Stimulated activated CD8-positive, alpha-beta memory T cell treated with anti-CD3 and anti-CD28 coated beads, Interleukin-4, amount 100 ng/mL, for 24 hours (primary cell): Measurements from ENCODE around the gene HECW1.
"Not testable (repeated sequence)": the region's sequence is repeated elsewhere in the genome, so short reads cannot be mapped to it uniquely, and the experiment has no call there.

ENCODE experiments used
- DNase-seq: peaks from one replicate; pipeline ENCODE4 v3.0.0-alpha.2; 2020; ENCODE audit warnings: low read depth

The HECW1 gene

GRCh38 chr7:43112941-43113621 is 634 bp downstream of the HECW1 start:
- DNase-seq, result no peak

- no peak for DNase-seq
Observed at GRCh38 chr7:43113622-43114457, 1.4 kb downstream of the HECW1 start.

GRCh38 chr7:43114458-43114780 is 2.0 kb downstream of the HECW1 start:
- DNase-seq, result no peak

GRCh38 chr7:43116451-43116850 is 4.0 kb downstream of the HECW1 start:
- no peak for DNase-seq

- DNase-seq, result no peak
Observed at GRCh38 chr7:43117095-43117494, 4.6 kb downstream of the HECW1 start.

GRCh38 chr7:43117861-43118260 is 5.4 kb downstream of the HECW1 start:
- DNase-seq, result no peak

- no peak for DNase-seq
Observed at GRCh38 chr7:43118313-43118712, 5.9 kb downstream of the HECW1 start.

- no peak for DNase-seq
Observed at GRCh38 chr7:43119371-43120075, 7.1 kb downstream of the HECW1 start.

- DNase-seq, result no peak
Observed at GRCh38 chr7:43121973-43122372, 9.5 kb downstream of the HECW1 start.

- no peak for DNase-seq
Observed at GRCh38 chr7:43123457-43123856, 11.0 kb downstream of the HECW1 start.

GRCh38 chr7:43124388-43124787 is 11.9 kb downstream of the HECW1 start:
- DNase-seq, result no peak

GRCh38 chr7:43130347-43130746 is 17.9 kb downstream of the HECW1 start:
- no peak for DNase-seq

GRCh38 chr7:43135129-43135528 is 22.7 kb downstream of the HECW1 start:
- DNase-seq, result no peak

- no peak for DNase-seq
Observed at GRCh38 chr7:43136064-43136463, 23.6 kb downstream of the HECW1 start.

- DNase-seq, result not testable (repeated sequence)
Observed at GRCh38 chr7:43137121-43137744, 24.8 kb downstream of the HECW1 start.

- no peak for DNase-seq
Observed at GRCh38 chr7:43137811-43138210, 25.4 kb downstream of the HECW1 start.

GRCh38 chr7:43138710-43139109 is 26.3 kb downstream of the HECW1 start:
- no peak for DNase-seq

- DNase-seq, result no peak
Observed at GRCh38 chr7:43139137-43139536, 26.7 kb downstream of the HECW1 start.

GRCh38 chr7:43140186-43140585 is 27.7 kb downstream of the HECW1 start:
- no peak for DNase-seq

GRCh38 chr7:43141091-43141490 is 28.6 kb downstream of the HECW1 start:
- DNase-seq, result no peak

GRCh38 chr7:43142703-43143102 is 30.3 kb downstream of the HECW1 start:
- DNase-seq, result no peak

GRCh38 chr7:43143918-43144589 is 31.6 kb downstream of the HECW1 start:
- DNase-seq, result no peak
